NB4 (cell line): ENCODE measurements around the gene BPGM.

Experiments
- DNase-seq: peaks from one replicate; pipeline ENCODE4 v3.0.0; 2010; ENCODE audit warnings: low read depth
- H3K4me3 ChIP-seq: one replicate; pipeline ENCODE4 v1.5.1; 2011; ENCODE audit warnings: mild to moderate bottlenecking, low read depth, low read length, moderate library complexity
- CTCF ChIP-seq: IDR thresholded peaks from one replicate; pipeline ENCODE4 v1.5.1; 2012; ENCODE audit warnings: low read depth, low read length
- MAX ChIP-seq: IDR thresholded peaks from 2 replicates; pipeline ENCODE4 v1.6.1; 2011; ENCODE audit warnings: low read depth, low read length
- MYC ChIP-seq: IDR thresholded peaks from 2 replicates; pipeline ENCODE4 v1.6.1; 2011; ENCODE audit warnings: low read depth, low read length
- POLR2A ChIP-seq: IDR thresholded peaks from 2 replicates; pipeline ENCODE4 v1.6.1; 2011; ENCODE audit warnings: mild to moderate bottlenecking; ENCODE audit not compliant: insufficient read length; ENCODE audit errors: extremely low read depth

BPGM gene

DNA sequence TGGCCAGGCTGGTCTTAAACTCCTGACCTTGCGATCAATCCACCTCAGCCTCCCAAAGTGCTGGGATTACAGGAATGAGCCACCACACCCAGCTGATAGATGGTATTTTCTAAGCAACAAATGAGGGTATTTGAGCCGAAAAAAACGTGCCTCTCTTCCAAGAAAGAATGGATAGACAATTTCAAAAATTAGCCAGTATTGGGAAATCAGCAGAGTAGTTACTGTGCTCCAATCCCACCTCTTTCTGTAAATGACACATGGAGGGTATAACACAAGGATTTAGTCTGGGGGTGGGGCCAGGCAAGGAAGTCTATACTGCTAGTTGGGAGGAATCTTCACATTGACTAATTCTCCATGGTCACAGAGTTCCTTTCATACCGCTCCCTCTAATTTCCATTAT, 9.2 kb upstream of the BPGM start:
- no peak for DNase-seq
- H3K4me3 ChIP-seq: no peak overlapping the region
- no peak for TF ChIP-seq POLR2A
- TF ChIP-seq MAX: no peak
- no peak for TF ChIP-seq CTCF
- no peak for TF ChIP-seq MYC

- DNase-seq: no peak
- no peak overlapping the region for H3K4me3 ChIP-seq
- TF ChIP-seq MAX (no peak), CTCF (no peak), MYC (no peak), POLR2A (no peak)
Observed at GRCh38 chr7:134637934-134638719, 8.5 kb upstream of the BPGM start.

DNA sequence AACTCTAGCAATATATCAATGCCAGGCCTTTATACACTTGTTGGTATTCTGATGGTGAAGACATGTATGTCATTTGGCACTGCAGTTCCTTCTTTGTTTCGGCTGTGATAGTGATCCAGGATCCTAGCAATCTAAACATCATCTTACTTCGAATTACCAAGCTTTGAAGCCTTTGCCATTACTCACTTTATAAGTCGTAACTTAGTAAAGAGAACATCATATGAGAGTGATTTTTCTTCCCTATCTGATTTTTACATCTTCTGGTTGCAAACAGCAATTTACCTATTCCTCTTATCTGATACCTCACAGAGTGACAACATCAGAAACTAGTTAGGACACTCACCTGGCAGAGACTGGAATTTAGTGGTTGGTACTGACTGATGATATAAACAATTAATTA, 7.6 kb upstream of the BPGM start:
- H3K4me3 ChIP-seq: no peak overlapping the region
- DNase-seq: no peak
- TF ChIP-seq MYC (no peak), CTCF (no peak), POLR2A (no peak), MAX (no peak)

- H3K4me3 ChIP-seq: no peak overlapping the region
- DNase-seq: no peak
Observed at GRCh38 chr7:134639683-134640279, 6.9 kb upstream of the BPGM start.

More at GRCh38 chr7:134639683-134640279, 6.9 kb upstream of the BPGM start:
- TF ChIP-seq MAX (no peak), POLR2A (no peak), MYC (no peak), CTCF (no peak)
